ENCODE measurements around the gene G3BP1. TPM values are rescaled to one million over a fixed set of nuclear protein-coding genes. Genes with fewer than 3 reads are reported as not detected.
"Not testable (repeated sequence)": the region's sequence is repeated elsewhere in the genome, so short reads cannot be mapped to it uniquely, and the experiment has no call there.

G3BP1 gene
- total RNA-seq, 4 donors from 2014 or later: 111 to 116 (median 113) TPM

DNA sequence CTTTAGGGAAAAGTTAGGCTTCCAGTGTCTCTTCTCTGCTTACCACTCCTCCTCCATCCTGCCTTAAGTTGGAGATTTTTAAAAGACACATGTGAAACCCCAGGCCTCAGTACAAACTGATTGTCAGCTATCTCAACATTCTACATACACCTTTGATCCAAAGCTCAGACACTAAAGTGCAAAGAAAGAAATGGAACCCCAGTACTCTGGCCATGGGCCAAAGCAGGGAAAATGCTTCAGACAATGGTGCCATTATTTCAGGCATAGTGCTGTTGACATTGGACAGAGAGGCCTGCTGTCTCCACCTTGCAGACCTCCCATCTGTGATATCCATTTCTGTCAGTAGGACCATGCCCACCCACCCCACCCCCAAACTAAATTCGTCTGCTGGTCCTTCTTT is 49.1 kb downstream of the G3BP1 start:
- no peaks in the 10 kb centered on the region for H3K9me3 ChIP-seq
- H3K4me3 ChIP-seq: no peak overlapping the region
- no peak overlapping the region for H3K27ac ChIP-seq
- DNase-seq (ENCODE audit: low spot score in 2 of 2): no peak
- no peaks in the 10 kb centered on the region for H3K4me1 ChIP-seq
- 77% methylated on average over 1 of the region's 1 CpG for WGBS
- TF ChIP-seq CTCF (IDR thresholded peaks at IDR 0.05) (no peak), EP300 (IDR thresholded peaks at IDR 0.05) (no peak), POLR2AphosphoS5 (IDR thresholded peaks at IDR 0.05) (no peak), POLR2A (IDR thresholded peaks at IDR 0.05) (no peak)
- peaks cover 3% of the 10 kb centered on the region for H3K36me3 ChIP-seq
- H3K27me3 ChIP-seq: no peaks in the 10 kb centered on the region

- H3K9me3 ChIP-seq: no peaks in the 10 kb centered on the region
- H3K4me1 ChIP-seq: no peaks in the 10 kb centered on the region
- 97% methylated on average over 4 of the region's 4 CpGs for WGBS
- H3K36me3 ChIP-seq: peaks cover 1% of the 10 kb centered on the region
- no peaks in the 10 kb centered on the region for H3K27me3 ChIP-seq
- DNase-seq (ENCODE audit: low spot score in 2 of 2): no peak
- no peak overlapping the region for H3K27ac ChIP-seq
- no peak for TF ChIP-seq POLR2A (IDR thresholded peaks at IDR 0.05)
- TF ChIP-seq POLR2AphosphoS5 (IDR thresholded peaks at IDR 0.05): no peak
- no peak for TF ChIP-seq EP300 (IDR thresholded peaks at IDR 0.05)
- no peak for TF ChIP-seq CTCF (IDR thresholded peaks at IDR 0.05)
- no peak overlapping the region for H3K4me3 ChIP-seq
Measured at GRCh38 chr5:151822141-151822540, 50.4 kb downstream of the G3BP1 start.

- Histone ChIP-seq H3K9me3 (no peaks in the 10 kb centered on the region), H3K4me1 (no peaks in the 10 kb centered on the region), H3K36me3 (no peaks in the 10 kb centered on the region), H3K27ac (no peak overlapping the region), H3K27me3 (no peaks in the 10 kb centered on the region), H3K4me3 (no peak overlapping the region)
- WGBS: 18% methylated on average over 1 of the region's 1 CpG
- DNase-seq (ENCODE audit: low spot score in 2 of 2): no peak
- TF ChIP-seq CTCF (IDR thresholded peaks at IDR 0.05) (peak; percentile 67 to 84), POLR2A (IDR thresholded peaks at IDR 0.05) (no peak)
Measured at GRCh38 chr5:151825445-151825844, 53.7 kb downstream of the G3BP1 start.

DNA sequence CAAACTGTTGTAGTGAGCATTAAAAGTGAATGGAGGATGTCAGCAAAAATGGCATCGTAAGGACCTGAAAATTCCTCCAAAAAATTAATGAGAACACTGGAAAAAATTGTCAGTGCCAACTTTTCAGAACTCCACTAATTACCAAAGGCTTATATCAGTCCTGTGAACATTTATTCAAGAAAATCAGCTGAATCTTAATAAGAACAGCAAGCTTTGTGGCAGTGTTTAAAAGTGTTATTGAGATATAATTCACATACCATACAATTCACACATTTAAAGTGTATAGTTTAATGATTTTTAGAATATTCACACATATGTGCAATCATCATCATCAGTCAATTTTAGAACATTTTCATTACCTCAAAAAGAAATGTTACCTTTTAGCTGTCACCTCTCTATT is 57.6 kb downstream of the G3BP1 start:
- 76% methylated on average over 1 of the region's 1 CpG for WGBS
- DNase-seq (ENCODE audit: low spot score in 2 of 2): no peak
- Histone ChIP-seq H3K27me3 (no peaks in the 10 kb centered on the region), H3K4me1 (no peaks in the 10 kb centered on the region), H3K36me3 (no peaks in the 10 kb centered on the region), H3K27ac (no peak overlapping the region), H3K4me3 (no peak overlapping the region), H3K9me3 (peaks cover 19% of the 10 kb centered on the region)
- TF ChIP-seq POLR2A (IDR thresholded peaks at IDR 0.05) (no peak), POLR2AphosphoS5 (IDR thresholded peaks at IDR 0.05) (no peak)

DNA sequence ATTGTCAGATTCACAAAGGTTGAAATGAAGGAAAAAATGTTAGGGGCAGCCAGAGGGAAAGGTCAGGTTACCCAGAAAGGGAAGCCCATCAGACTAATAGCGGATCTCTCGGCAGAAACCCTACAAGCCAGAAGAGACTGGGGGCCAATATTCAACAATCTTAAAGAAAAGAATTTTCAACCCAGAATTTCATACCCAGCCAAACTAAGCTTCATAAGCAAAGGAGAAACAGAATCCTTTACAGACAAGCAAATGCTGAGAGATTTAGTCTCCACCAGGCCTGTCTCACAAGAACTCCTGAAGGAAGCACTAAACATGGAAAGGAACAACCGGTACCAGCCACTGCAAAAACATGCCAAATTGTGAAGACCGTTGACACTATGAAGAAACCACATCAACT is 61.1 kb downstream of the G3BP1 start:
- WGBS: 98% methylated on average over 4 of the region's 4 CpGs

DNA sequence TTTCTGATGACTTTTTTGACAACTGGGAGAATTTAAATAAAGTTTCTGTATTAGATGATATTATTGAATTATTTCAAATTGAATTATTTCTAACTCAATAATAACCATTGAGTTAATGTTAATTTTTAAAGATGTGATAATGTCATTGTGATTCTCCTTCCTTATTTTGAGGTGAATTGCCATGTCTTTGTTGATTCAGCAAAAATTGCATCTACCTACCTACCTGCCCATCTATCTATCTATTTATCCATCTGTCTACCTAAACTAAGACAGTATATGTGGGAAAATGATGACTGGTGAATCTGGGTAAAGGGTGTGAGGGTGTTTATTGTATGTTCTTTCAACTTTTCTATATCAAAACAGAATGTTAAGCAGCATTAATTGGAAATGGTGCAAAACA is 75.0 kb downstream of the G3BP1 start:
- Histone ChIP-seq H3K9me3 (no peaks in the 10 kb centered on the region), H3K4me3 (no peak overlapping the region), H3K27me3 (no peaks in the 10 kb centered on the region), H3K4me1 (no peaks in the 10 kb centered on the region), H3K27ac (no peak overlapping the region), H3K36me3 (no peaks in the 10 kb centered on the region)
- TF ChIP-seq POLR2A (IDR thresholded peaks at IDR 0.05) (no peak), EP300 (IDR thresholded peaks at IDR 0.05) (no peak), CTCF (IDR thresholded peaks at IDR 0.05) (no peak), POLR2AphosphoS5 (IDR thresholded peaks at IDR 0.05) (no peak)
- no peak for DNase-seq (ENCODE audit: low spot score in 2 of 2)

More for the DNA sequence above, 61.1 kb downstream of the G3BP1 start:
- not testable (repeated sequence) for H3K27ac ChIP-seq; H3K4me1 ChIP-seq; DNase-seq (ENCODE audit: low spot score in 2 of 2); H3K36me3 ChIP-seq; H3K27me3 ChIP-seq; H3K4me3 ChIP-seq
- H3K9me3 ChIP-seq: peaks cover 26% of the 10 kb centered on the region
